ENCODE data around the gene MTIF2.

DNA sequence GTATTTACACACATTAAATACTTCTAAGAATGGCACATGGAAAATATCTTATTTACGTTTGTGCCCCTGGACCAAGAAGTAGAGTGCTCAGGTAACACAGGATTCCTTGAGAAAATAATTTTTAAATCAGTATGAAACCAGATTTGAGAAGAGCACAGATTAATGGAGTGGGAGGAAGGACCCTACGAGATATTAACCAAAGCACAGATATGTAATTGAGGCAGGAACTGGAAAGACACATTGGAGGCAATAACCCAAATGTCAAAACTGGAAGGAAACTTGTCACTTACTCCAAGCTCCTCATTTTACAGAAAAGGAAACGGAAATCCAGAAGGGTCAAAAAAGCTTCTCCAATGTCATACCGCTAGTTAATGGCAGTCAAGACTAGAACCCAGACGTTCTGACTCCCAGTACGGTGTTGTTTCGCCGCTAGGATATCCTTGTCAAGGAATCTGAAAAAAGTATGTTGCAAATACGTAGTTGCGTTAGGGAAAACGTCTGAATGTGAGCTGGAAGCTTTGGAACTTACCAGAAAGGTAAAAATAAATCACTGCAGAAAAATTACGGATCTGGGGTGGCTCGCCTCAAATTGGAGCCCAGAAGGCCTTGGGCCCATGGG is 634 bp downstream of the MTIF2 start:
- TF ChIP-seq, protein P1, sequence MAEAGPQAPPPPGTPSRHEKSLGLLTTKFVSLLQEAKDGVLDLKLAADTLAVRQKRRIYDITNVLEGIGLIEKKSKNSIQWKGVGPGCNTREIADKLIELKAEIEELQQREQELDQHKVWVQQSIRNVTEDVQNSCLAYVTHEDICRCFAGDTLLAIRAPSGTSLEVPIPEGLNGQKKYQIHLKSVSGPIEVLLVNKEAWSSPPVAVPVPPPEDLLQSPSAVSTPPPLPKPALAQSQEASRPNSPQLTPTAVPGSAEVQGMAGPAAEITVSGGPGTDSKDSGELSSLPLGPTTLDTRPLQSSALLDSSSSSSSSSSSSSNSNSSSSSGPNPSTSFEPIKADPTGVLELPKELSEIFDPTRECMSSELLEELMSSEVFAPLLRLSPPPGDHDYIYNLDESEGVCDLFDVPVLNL (CRISPR knock-in tag; IDR thresholded peaks at IDR 0.05; ENCODE audit: borderline replicate concordance, low read depth), result no peak
- TF ChIP-seq FOXJ3 (CRISPR knock-in tag; IDR thresholded peaks at IDR 0.05; ENCODE audit: borderline replicate concordance) (no peak), CREB1 (CRISPR knock-in tag; IDR thresholded peaks at IDR 0.05) (no peak), ZNF121 (CRISPR knock-in tag; IDR thresholded peaks at IDR 0.05) (no peak), MXD4 (CRISPR knock-in tag; IDR thresholded peaks at IDR 0.05; ENCODE audit: borderline replicate concordance) (no peak), ZBTB21 (CRISPR knock-in tag; IDR thresholded peaks at IDR 0.05; ENCODE audit: borderline replicate concordance) (no peak), SMAD3 (CRISPR knock-in tag; IDR thresholded peaks at IDR 0.05; ENCODE audit: borderline replicate concordance) (no peak)
- TF ChIP-seq, protein P2, sequence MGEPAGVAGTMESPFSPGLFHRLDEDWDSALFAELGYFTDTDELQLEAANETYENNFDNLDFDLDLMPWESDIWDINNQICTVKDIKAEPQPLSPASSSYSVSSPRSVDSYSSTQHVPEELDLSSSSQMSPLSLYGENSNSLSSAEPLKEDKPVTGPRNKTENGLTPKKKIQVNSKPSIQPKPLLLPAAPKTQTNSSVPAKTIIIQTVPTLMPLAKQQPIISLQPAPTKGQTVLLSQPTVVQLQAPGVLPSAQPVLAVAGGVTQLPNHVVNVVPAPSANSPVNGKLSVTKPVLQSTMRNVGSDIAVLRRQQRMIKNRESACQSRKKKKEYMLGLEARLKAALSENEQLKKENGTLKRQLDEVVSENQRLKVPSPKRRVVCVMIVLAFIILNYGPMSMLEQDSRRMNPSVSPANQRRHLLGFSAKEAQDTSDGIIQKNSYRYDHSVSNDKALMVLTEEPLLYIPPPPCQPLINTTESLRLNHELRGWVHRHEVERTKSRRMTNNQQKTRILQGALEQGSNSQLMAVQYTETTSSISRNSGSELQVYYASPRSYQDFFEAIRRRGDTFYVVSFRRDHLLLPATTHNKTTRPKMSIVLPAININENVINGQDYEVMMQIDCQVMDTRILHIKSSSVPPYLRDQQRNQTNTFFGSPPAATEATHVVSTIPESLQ (CRISPR knock-in tag; IDR thresholded peaks at IDR 0.05), result no peak
- TF ChIP-seq, protein P3, sequence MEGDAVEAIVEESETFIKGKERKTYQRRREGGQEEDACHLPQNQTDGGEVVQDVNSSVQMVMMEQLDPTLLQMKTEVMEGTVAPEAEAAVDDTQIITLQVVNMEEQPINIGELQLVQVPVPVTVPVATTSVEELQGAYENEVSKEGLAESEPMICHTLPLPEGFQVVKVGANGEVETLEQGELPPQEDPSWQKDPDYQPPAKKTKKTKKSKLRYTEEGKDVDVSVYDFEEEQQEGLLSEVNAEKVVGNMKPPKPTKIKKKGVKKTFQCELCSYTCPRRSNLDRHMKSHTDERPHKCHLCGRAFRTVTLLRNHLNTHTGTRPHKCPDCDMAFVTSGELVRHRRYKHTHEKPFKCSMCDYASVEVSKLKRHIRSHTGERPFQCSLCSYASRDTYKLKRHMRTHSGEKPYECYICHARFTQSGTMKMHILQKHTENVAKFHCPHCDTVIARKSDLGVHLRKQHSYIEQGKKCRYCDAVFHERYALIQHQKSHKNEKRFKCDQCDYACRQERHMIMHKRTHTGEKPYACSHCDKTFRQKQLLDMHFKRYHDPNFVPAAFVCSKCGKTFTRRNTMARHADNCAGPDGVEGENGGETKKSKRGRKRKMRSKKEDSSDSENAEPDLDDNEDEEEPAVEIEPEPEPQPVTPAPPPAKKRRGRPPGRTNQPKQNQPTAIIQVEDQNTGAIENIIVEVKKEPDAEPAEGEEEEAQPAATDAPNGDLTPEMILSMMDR (IDR thresholded peaks at IDR 0.05), result no peak
- TF ChIP-seq, protein P4, sequence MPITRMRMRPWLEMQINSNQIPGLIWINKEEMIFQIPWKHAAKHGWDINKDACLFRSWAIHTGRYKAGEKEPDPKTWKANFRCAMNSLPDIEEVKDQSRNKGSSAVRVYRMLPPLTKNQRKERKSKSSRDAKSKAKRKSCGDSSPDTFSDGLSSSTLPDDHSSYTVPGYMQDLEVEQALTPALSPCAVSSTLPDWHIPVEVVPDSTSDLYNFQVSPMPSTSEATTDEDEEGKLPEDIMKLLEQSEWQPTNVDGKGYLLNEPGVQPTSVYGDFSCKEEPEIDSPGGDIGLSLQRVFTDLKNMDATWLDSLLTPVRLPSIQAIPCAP (CRISPR knock-in tag; IDR thresholded peaks at IDR 0.05), result no peak
- TF ChIP-seq, protein P5, sequence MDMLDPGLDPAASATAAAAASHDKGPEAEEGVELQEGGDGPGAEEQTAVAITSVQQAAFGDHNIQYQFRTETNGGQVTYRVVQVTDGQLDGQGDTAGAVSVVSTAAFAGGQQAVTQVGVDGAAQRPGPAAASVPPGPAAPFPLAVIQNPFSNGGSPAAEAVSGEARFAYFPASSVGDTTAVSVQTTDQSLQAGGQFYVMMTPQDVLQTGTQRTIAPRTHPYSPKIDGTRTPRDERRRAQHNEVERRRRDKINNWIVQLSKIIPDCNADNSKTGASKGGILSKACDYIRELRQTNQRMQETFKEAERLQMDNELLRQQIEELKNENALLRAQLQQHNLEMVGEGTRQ (CRISPR knock-in tag; IDR thresholded peaks at IDR 0.05), result no peak
- TF ChIP-seq, protein P6, sequence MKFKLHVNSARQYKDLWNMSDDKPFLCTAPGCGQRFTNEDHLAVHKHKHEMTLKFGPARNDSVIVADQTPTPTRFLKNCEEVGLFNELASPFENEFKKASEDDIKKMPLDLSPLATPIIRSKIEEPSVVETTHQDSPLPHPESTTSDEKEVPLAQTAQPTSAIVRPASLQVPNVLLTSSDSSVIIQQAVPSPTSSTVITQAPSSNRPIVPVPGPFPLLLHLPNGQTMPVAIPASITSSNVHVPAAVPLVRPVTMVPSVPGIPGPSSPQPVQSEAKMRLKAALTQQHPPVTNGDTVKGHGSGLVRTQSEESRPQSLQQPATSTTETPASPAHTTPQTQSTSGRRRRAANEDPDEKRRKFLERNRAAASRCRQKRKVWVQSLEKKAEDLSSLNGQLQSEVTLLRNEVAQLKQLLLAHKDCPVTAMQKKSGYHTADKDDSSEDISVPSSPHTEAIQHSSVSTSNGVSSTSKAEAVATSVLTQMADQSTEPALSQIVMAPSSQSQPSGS (CRISPR knock-in tag; IDR thresholded peaks at IDR 0.05; ENCODE audit: borderline replicate concordance, low read depth), result no peak
- TF ChIP-seq, protein P7, sequence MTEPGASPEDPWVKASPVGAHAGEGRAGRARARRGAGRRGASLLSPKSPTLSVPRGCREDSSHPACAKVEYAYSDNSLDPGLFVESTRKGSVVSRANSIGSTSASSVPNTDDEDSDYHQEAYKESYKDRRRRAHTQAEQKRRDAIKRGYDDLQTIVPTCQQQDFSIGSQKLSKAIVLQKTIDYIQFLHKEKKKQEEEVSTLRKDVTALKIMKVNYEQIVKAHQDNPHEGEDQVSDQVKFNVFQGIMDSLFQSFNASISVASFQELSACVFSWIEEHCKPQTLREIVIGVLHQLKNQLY (CRISPR knock-in tag; IDR thresholded peaks at IDR 0.05), result no peak
- TF ChIP-seq, protein P8, sequence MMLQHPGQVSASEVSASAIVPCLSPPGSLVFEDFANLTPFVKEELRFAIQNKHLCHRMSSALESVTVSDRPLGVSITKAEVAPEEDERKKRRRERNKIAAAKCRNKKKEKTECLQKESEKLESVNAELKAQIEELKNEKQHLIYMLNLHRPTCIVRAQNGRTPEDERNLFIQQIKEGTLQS (CRISPR knock-in tag; conservative IDR thresholded peaks at IDR 0.05), result no peak

All from WTC11 (cell line).